ENCODE results near the gene MTCH2.

MTCH2 gene

GRCh38 chr11:47593492-47593933 is 48.8 kb downstream of the MTCH2 start:
- H3K4me3 ChIP-seq (ENCODE audit: low read depth, low read length): no peak overlapping the region
- TF ChIP-seq MYC (IDR thresholded peaks at IDR 0.05; ENCODE audit: low read depth, low read length) (no peak), MAX (IDR thresholded peaks at IDR 0.05; ENCODE audit: low read depth, low read length) (no peak), POLR2A (IDR thresholded peaks at IDR 0.05; ENCODE audit: extremely low read depth, insufficient read length) (no peak), CTCF (IDR thresholded peaks at IDR 0.05; ENCODE audit: low read depth, low read length) (no peak)
- DNase-seq (ENCODE audit: low read depth): no peak

GRCh38 chr11:47592970-47593369 is 49.4 kb downstream of the MTCH2 start:
- H3K4me3 ChIP-seq (ENCODE audit: low read depth, low read length): no peak overlapping the region
- DNase-seq (ENCODE audit: low read depth): no peak
- TF ChIP-seq MAX (IDR thresholded peaks at IDR 0.05; ENCODE audit: low read depth, low read length) (no peak), MYC (IDR thresholded peaks at IDR 0.05; ENCODE audit: low read depth, low read length) (no peak), CTCF (IDR thresholded peaks at IDR 0.05; ENCODE audit: low read depth, low read length) (no peak), POLR2A (IDR thresholded peaks at IDR 0.05; ENCODE audit: extremely low read depth, insufficient read length) (no peak)

GRCh38 chr11:47592251-47592650 is 50.1 kb downstream of the MTCH2 start:
- H3K4me3 ChIP-seq (ENCODE audit: low read depth, low read length): peak overlapping the region; percentile 21
- DNase-seq (ENCODE audit: low read depth): no peak
- no peak for TF ChIP-seq POLR2A (IDR thresholded peaks at IDR 0.05; ENCODE audit: extremely low read depth, insufficient read length)
- no peak for TF ChIP-seq CTCF (IDR thresholded peaks at IDR 0.05; ENCODE audit: low read depth, low read length)
- TF ChIP-seq MAX (IDR thresholded peaks at IDR 0.05; ENCODE audit: low read depth, low read length): no peak
- no peak for TF ChIP-seq MYC (IDR thresholded peaks at IDR 0.05; ENCODE audit: low read depth, low read length)

GRCh38 chr11:47591764-47592163 is 50.6 kb downstream of the MTCH2 start:
- TF ChIP-seq MAX (IDR thresholded peaks at IDR 0.05; ENCODE audit: low read depth, low read length) (peak; percentile 54; the same call in 1 of the 2 replicates), MYC (IDR thresholded peaks at IDR 0.05; ENCODE audit: low read depth, low read length) (peak; percentile 77), CTCF (IDR thresholded peaks at IDR 0.05; ENCODE audit: low read depth, low read length) (no peak), POLR2A (IDR thresholded peaks at IDR 0.05; ENCODE audit: extremely low read depth, insufficient read length) (no peak)
- peak; percentile 98 for DNase-seq (ENCODE audit: low read depth)
- H3K4me3 ChIP-seq (ENCODE audit: low read depth, low read length): peak overlapping the region; percentile 21

GRCh38 chr11:47589977-47590861 is 52.1 kb downstream of the MTCH2 start:
- DNase-seq (ENCODE audit: low read depth): no peak
- no peak overlapping the region for H3K4me3 ChIP-seq (ENCODE audit: low read depth, low read length)
- TF ChIP-seq CTCF (IDR thresholded peaks at IDR 0.05; ENCODE audit: low read depth, low read length): no peak
- no peak for TF ChIP-seq MAX (IDR thresholded peaks at IDR 0.05; ENCODE audit: low read depth, low read length)
- no peak for TF ChIP-seq POLR2A (IDR thresholded peaks at IDR 0.05; ENCODE audit: extremely low read depth, insufficient read length)
- no peak for TF ChIP-seq MYC (IDR thresholded peaks at IDR 0.05; ENCODE audit: low read depth, low read length)
